ENCODE results near the gene SLC38A3.

Gene SLC38A3

GRCh38 chr3:50158530-50159146, 46.4 kb upstream of the SLC38A3 start:
- peak overlapping the region; percentile 20 for H3K27ac ChIP-seq
- TF ChIP-seq CTCF (IDR thresholded peaks at IDR 0.05; ENCODE audit: low read depth, low read length) = no peak
- H3K9me3 ChIP-seq (ENCODE audit: severe bottlenecking) = no peaks in the 10 kb centered on the region
- no peak for DNase-seq
- no peaks in the 10 kb centered on the region for H3K27me3 ChIP-seq (ENCODE audit: insufficient read depth, low read depth, severe bottlenecking)
- no peak overlapping the region for H3K4me3 ChIP-seq (ENCODE audit: low read depth, low read length)
- peaks cover 70% of the 10 kb centered on the region for H3K36me3 ChIP-seq

- Histone ChIP-seq H3K9me3 (ENCODE audit: severe bottlenecking) (no peaks in the 10 kb centered on the region), H3K4me3 (ENCODE audit: low read depth, low read length) (no peak overlapping the region), H3K36me3 (peaks cover 89% of the 10 kb centered on the region), H3K27ac (peak overlapping the region; percentile 32; the same call in 1 of the 2 replicates), H3K27me3 (ENCODE audit: insufficient read depth, low read depth, severe bottlenecking) (no peaks in the 10 kb centered on the region)
- DNase-seq = peak; percentile 81
- TF ChIP-seq CTCF (IDR thresholded peaks at IDR 0.05; ENCODE audit: low read depth, low read length) = no peak
These were observed 44.5 kb upstream of the SLC38A3 start for GRCh38 chr3:50160561-50160983.

- no peaks in the 10 kb centered on the region for H3K27me3 ChIP-seq (ENCODE audit: insufficient read depth, low read depth, severe bottlenecking)
- no peaks in the 10 kb centered on the region for H3K9me3 ChIP-seq (ENCODE audit: severe bottlenecking)
- TF ChIP-seq CTCF (IDR thresholded peaks at IDR 0.05; ENCODE audit: low read depth, low read length) = no peak
- H3K36me3 ChIP-seq = peaks cover 96% of the 10 kb centered on the region
- DNase-seq = no peak
- H3K27ac ChIP-seq = peak overlapping the region; percentile 2; the same call in 1 of the 2 replicates
- H3K4me3 ChIP-seq (ENCODE audit: low read depth, low read length) = no peak overlapping the region
These were observed 43.8 kb upstream of the SLC38A3 start for GRCh38 chr3:50161320-50161719.

- Histone ChIP-seq H3K36me3 (peaks cover 99% of the 10 kb centered on the region), H3K27me3 (ENCODE audit: insufficient read depth, low read depth, severe bottlenecking) (no peaks in the 10 kb centered on the region), H3K4me3 (ENCODE audit: low read depth, low read length) (no peak overlapping the region), H3K9me3 (ENCODE audit: severe bottlenecking) (no peaks in the 10 kb centered on the region), H3K27ac (no peak overlapping the region)
- TF ChIP-seq CTCF (IDR thresholded peaks at IDR 0.05; ENCODE audit: low read depth, low read length) = no peak
- no peak for DNase-seq
These were observed 42.8 kb upstream of the SLC38A3 start for GRCh38 chr3:50162034-50162883.

- TF ChIP-seq CTCF (IDR thresholded peaks at IDR 0.05; ENCODE audit: low read depth, low read length) = no peak
- Histone ChIP-seq H3K4me3 (ENCODE audit: low read depth, low read length) (no peak overlapping the region), H3K9me3 (ENCODE audit: severe bottlenecking) (no peaks in the 10 kb centered on the region), H3K27me3 (ENCODE audit: insufficient read depth, low read depth, severe bottlenecking) (no peaks in the 10 kb centered on the region), H3K27ac (no peak overlapping the region), H3K36me3 (peaks cover 97% of the 10 kb centered on the region)
- DNase-seq = no peak
These were observed 41.3 kb upstream of the SLC38A3 start for GRCh38 chr3:50163572-50164455.
